Peyer's patch (tissue), 4 donors: Measurements from ENCODE around the gene SIL1.

Experiments used
- POLR2A ChIP-seq, 2 donors: fragments of 450-650 bp; IDR thresholded peaks; one replicate each; pipeline ENCODE4 v1.5.1; 2017; ENCODE audit warnings: antibody characterized with exemption in 2 of 2, mild to moderate bottlenecking in 2 of 2, moderate library complexity in 2 of 2
- TF ChIP-seq, protein P1 (sequence below), 6 experiments: fragments of 450-650 bp in 4 of 6; fragments of 200-600 bp in 2 of 6; sonication (generic) in 1 of 6; IDR thresholded peaks; one replicate each; pipeline ENCODE4 v1.5.1; 2017 to 2019; ENCODE audit warnings: antibody characterized with exemption in 6 of 6, mild to moderate bottlenecking in 3 of 6, moderate library complexity in 1 of 6

DNA sequence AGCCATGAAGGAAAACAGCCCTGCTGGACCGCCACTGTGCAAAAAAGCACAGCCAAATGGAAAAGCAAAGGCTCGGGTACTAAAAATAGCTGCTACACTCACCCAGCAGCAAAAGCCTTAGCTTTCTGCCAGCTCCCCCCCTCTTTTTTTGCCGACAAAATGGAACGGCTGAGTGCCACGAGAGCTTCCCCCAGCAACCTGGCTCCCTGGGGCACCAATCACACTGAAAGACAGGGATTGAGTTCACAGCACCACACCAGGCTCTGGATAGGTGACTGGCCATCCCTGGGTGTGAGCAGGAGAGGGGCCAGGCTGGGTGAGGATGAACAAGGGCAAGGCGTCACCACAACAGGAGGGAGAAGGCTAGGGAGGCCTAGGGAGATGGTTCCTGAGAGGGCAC is 66.7 kb downstream of the SIL1 start:
- TF ChIP-seq, protein P1, sequence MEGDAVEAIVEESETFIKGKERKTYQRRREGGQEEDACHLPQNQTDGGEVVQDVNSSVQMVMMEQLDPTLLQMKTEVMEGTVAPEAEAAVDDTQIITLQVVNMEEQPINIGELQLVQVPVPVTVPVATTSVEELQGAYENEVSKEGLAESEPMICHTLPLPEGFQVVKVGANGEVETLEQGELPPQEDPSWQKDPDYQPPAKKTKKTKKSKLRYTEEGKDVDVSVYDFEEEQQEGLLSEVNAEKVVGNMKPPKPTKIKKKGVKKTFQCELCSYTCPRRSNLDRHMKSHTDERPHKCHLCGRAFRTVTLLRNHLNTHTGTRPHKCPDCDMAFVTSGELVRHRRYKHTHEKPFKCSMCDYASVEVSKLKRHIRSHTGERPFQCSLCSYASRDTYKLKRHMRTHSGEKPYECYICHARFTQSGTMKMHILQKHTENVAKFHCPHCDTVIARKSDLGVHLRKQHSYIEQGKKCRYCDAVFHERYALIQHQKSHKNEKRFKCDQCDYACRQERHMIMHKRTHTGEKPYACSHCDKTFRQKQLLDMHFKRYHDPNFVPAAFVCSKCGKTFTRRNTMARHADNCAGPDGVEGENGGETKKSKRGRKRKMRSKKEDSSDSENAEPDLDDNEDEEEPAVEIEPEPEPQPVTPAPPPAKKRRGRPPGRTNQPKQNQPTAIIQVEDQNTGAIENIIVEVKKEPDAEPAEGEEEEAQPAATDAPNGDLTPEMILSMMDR (IDR thresholded peaks at IDR 0.05), result no peak
- TF ChIP-seq POLR2A (IDR thresholded peaks at IDR 0.05), result no peak
